HG02588 (cell line): ENCODE results near the gene GNAT3.

ENCODE experiments used
- ATAC-seq: cut with Tn5 transposase; IDR thresholded peaks from one replicate; pipeline ENCODE4 v1.9.1; 2021; ENCODE audit warnings: mild to moderate bottlenecking, moderate library complexity; ENCODE audit not compliant: unreplicated experiment

GNAT3 gene

DNA sequence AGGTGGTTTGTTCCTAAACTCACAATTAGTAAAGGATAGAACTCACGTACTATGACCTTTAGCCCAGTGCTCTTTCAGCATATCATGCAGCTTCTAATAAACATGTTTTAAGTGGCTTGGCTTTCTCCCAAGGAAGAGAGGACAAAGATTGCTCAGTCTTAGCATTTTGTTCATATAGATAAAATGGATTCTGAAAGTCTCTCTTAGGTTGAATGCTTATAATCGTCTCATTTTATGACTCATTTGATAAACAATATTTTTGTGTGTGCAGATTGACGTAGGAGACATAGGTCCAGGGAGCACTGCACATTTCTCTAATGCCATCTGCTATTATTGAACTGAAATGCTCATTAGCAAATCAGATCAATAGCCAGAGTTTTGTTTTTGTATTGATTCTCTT lies 44.8 kb downstream of the GNAT3 start:
- no peak for ATAC-seq

GRCh38 chr7:80466636-80467035 lies 45.2 kb downstream of the GNAT3 start:
- no peak for ATAC-seq

- ATAC-seq: no peak
These were observed 47.7 kb downstream of the GNAT3 start for GRCh38 chr7:80464211-80464610.

- ATAC-seq: no peak
These were observed 48.5 kb downstream of the GNAT3 start for GRCh38 chr7:80463272-80463920.

DNA sequence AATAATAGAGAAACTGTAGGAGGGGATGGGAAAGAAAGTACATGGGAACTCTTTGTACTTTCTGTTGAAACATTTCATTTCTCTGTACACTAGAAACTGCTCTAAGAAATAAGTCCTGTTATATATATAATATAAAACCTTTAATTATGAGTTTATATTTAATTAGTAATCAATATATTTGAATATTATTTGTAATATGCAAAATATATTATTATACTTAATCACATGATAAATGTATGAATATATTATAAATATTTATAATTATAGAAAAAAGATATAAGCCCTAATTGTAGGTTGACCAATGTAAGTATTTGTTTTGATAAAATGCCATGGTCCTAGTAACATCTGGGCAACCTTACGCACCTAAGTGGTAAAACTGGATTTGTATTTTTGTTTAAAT lies 51.0 kb downstream of the GNAT3 start:
- no peak for ATAC-seq

- no peak for ATAC-seq
These were observed 51.9 kb downstream of the GNAT3 start for GRCh38 chr7:80459776-80460510.

- no peak for ATAC-seq
These were observed 52.8 kb downstream of the GNAT3 start for GRCh38 chr7:80458822-80459725.

DNA sequence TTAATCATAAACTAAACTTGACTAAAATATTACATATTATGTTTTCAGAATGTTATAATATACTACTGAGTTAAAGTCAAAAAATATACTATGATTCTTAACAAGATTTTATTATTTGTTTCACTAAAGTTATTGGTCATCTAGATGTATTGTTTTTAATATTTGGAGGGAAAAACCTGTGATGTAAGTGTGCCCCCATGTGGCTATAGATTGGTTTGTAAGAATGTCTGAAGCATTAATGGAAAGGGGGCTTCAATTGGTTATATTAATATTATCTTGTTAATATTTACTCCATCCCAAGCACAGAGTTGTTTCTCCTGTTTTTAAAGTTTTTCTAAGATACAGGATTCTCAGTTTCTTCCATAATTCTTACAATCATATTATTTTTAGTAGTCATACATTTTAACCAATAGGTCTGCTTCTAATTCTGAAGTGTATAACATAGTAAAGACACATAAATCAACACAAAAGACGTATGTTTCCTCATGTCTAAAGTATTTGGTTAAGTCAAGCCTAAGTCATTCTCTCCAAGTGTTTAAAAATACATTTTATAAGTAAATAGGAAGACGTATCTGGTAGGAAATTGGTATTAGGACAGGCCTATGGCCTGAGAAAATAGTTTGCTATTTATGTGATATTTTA lies 58.0 kb downstream of the GNAT3 start:
- ATAC-seq: no peak

DNA sequence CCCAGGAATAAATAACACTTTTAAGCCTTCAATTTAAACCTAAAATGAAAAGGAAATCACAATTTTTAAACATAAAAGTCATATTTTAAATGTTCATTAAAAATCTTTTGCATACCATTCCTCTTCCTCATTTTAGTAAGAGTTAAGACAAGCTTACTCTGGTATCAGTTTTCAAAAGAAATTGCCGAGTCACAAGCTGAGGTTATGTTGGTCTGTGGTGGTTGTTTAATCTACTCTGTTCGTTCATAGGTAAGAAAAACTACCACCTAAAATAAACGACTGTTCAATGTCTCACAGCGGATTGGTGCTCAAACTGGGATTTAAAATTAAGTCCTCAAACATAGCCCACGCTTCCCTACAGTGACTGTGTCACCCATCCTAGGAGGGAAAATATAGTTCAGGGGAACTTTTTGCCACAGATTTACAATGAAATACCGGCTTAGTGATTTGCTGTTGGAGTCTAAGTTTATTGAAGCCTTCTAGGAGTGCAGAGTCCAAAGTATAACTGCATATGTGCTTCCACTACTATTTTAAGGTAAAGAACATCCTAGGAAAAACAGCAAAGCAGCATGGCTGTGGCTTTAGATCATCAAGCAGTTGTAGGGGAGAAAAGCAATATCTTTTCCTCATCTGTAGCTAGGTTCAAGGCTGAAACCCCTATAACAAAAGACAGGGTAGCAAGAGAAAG lies 61.1 kb downstream of the GNAT3 start:
- no peak for ATAC-seq

- ATAC-seq: no peak
These were observed 62.0 kb downstream of the GNAT3 start for GRCh38 chr7:80449836-80450235.

DNA sequence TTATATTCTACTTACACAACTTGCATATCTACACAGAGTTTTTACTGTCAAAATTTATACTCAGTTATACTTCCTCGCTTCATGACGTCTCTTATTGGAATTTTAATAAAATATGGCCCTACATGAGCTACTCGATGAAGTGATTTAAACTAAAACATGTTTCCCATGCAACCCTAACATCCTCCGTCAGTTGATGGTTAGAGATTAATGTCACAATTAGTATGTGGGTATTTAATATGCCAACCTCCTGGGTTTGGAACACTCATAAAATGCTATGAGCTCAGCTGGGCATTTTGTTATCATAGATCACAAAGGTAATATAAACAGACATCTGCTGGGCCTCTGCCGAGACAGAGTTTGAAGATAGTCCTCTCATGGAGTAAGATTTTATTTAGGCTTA lies 66.5 kb downstream of the GNAT3 start:
- ATAC-seq: no peak

- no peak for ATAC-seq
These were observed 67.1 kb downstream of the GNAT3 start for GRCh38 chr7:80444811-80445210.

- ATAC-seq: no peak
These were observed 68.5 kb downstream of the GNAT3 start for GRCh38 chr7:80443325-80443724.

DNA sequence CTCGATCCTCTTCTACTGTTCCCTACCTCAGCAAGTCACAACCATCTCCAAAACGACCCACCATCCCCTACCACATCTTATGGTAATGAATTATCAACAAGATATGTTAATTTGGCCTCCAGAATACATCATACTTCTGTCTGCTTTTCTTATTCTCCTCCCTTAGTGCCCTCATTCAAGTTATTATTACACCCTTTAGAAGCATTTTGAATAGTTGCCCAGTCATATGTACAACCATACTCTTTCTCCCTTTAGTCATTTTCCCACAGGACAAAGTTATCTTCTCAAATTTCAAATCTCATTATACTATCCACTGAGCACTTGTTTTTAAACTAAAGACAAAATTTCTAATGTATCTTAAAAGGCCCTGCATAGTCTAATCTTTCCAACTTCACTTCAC lies 71.0 kb downstream of the GNAT3 start:
- no peak for ATAC-seq

- no peak for ATAC-seq
These were observed 71.7 kb downstream of the GNAT3 start for GRCh38 chr7:80439894-80440821.

- ATAC-seq: no peak
These were observed 76.3 kb downstream of the GNAT3 start for GRCh38 chr7:80435521-80435920.

DNA sequence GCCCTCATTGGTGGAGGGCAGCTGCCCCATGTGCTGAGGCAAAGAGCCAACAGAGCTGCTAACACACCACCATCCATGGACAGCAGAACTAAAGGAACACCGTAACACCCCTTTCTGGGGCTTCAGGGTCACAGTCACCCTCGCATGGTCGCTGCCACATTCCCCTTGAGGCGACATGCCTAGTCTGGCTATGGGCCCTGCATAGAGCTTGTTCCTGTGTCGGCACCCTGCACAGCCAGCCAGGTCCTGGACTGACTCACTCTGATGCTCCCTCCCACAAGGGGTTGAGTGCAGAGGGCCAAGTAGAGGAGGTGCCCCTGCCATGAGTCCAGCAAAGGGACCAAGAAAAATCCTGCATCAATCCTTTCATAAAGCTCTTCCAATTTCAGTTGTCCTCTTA lies 77.8 kb downstream of the GNAT3 start:
- no peak for ATAC-seq

DNA sequence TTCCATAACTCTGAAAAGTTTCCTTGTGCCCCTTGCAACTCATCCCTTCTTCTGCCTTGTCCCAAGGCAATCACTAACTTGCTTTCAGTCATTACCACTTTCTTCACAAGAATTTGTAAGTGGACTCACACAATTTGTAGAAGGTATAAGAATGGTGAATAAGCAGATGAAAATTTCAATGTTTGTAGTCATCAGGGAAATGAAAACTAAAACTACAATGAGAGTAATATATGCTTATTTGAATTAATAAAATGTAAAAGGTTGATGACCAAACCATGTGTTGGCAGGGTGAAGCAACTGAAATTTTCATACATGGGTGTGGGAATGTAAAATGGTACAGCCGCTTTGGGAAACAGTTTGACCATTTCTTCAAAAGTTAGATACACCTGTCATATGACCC lies 79.7 kb downstream of the GNAT3 start:
- no peak for ATAC-seq

DNA sequence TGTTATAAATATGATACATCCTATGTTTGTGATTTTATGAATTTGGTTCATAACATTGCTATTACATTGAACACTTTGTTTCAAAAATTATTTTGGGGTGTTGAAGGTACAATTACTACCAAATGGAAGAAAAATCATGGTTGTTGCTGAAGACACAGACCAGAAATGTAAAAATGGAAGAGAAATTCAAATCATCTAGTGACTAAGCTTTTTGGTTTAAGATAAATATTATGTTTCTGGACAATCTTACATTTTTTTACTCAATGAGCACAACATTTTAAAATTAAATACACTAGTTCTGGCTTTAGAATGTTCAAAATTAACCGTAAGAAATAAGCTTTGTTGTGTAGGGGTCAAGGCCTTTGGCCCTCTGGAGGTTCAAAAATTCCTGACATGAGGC lies 82.7 kb downstream of the GNAT3 start:
- no peak for ATAC-seq
